GM18520 (cell line): ENCODE data around the gene ENTPD1.
"Not testable (repeated sequence)": the region's sequence is repeated elsewhere in the genome, so short reads cannot be mapped to it uniquely, and the experiment has no call there.

Experiments
- ATAC-seq: cut with Tn5 transposase; IDR thresholded peaks from one replicate; pipeline ENCODE4 v1.9.1; 2021; ENCODE audit not compliant: unreplicated experiment

Gene ENTPD1

DNA sequence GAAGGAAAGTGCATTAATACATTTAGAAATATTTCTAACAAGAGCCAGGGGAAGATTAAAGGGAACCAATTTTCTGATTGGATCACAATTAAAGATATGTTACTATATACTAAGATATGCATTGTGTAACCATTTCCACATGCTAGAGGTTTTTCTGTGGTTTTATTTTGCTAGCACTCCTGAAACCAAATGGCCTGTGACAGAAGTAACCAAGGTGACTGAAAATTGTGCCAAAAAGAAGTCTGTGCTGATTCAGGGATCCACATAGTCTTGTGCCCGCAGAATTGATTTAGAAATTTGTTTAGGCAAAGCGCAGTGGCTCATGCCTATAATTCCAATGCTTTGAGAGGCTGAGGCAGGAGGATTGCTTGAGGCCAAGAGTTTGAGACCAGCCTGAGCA is 153.6 kb downstream of the ENTPD1 start:
- ATAC-seq = no peak

DNA sequence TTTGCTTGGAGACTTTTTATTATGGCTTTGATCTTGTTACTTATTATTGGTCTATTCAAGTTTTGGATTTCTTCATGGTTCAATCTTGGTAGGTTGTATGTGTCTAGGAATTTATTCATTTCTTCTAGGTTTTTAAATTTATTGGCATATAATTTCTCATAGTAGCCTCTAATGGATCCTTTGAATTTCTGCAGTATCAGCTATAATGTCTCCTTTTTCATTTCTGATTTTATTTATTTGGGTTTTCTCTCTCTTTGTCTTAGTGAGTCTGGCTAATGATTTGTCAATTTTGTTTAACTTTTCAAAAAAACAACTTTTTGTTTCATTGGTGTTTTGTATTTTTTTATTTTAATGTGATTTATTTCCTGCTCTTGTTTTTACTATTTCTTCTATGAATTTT is 160.1 kb downstream of the ENTPD1 start:
- ATAC-seq = not testable (repeated sequence)
